ENCODE measurements around the gene AK3. TPM values are rescaled to one million over a fixed set of nuclear protein-coding genes. Genes with fewer than 3 reads are reported as not detected.

AK3 gene
- total RNA-seq, 1 donor from 2014 or later = 108 TPM

DNA sequence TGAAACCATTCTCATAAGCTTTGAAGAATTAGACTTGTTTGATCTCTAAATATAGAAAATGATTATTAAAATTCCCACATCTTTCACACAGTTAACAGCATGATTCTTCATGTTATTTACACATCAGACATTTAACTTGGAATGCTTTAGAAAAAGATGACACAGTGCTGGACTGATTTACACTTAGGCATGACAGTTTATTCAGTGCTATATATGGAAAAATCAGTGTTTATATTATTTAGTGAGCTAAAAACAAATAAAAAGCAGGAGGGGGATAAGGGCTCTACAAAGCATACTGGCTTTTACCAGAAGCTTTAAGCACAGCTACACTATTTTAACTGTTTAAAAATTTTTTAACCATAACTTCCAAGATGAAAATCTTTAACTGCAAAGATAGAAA is 31.6 kb downstream of the AK3 start:
- DNase-seq (ENCODE audit: low spot score) = no peak

DNA sequence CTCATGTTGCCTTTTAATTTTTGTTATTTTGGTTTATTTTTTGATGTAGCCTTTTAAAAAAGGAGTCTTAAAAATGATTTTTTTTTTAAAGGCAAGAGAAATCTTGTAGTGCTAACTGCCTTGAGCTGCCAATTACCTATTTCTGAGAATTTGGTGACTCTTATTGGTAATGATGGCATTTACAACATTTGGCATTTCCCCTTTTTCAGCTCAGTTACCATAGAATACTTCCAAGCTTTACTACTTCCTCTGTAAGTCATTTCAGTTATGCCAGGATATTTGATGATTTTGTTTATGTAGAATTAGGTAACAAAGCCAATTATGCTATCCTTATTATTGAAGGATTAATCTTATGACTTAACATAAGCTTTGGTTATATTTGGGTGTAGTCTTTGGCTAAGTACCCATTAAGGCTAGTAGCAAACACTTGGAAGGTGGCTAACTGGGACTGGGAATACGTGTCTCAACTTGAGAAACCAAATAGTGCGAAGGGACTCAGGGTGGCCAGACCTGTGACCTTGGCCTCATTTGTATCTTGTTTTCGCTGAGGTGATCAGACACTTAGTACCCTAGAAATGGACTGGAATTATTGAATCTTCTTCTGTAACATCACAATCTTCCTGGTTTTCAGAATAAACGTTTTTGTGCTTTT is 33.9 kb downstream of the AK3 start:
- ATAC-seq (no peak), DNase-seq (ENCODE audit: low spot score) (no peak)

More for the DNA sequence above, 31.6 kb downstream of the AK3 start:
- ATAC-seq = no peak

DNA sequence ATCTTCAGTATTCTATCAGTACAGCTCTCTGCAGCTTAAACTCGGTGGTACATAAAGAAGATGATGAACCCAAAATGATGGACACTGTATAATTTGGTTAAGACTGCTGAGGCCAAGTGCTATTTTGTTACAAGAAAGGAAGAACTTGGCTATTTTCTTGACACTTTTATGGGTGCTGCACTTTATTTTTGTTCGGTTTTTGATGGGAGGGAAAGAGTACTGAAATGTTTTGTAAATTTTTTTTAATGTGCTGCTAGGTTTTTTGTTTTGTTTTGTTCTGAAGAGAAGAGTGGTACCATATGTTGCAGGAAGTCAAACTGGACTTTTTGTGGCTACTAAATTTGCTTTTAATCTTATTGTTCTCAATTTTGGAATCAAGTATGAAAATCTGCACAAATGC is 35.0 kb downstream of the AK3 start:
- DNase-seq (ENCODE audit: low spot score) = no peak
- no peak for ATAC-seq

DNA sequence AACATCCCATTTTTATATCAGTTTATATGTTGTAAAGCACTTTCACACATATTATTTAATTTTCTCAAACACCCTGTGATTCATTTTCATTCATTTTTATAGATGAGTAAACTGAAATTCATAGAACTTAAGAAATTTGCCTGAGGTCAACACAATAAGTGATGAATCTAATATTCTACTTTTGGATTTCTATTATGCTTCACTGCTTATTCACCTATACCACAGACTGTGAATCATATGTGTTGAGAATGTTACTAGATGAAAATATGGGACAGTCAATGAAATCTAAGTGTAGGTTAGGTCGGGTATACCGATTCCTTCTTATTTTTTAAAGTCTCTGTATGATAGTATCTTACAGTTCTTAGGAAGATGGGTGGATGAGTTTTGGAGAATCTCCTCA is 36.9 kb downstream of the AK3 start:
- DNase-seq (ENCODE audit: low spot score) (no peak), ATAC-seq (no peak)

DNA sequence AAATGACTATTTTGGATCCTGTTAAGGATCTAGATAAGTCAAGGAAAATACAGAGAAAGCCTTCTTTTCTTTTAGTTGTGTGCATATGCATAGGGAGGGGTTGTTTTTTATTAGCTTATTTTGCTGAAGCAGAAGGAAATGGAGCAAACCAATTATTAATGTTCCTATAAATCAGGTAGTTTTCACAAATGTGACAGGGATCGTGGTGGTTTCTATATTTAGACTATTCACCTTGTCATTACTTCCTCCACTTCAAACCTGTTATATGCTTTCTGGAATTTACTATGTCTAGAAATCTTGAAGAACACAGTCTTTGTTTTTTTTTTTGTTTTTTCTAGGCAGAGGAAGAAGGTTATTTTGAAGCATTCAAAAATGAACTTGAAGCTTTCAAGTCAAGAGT is 39.5 kb downstream of the AK3 start:
- DNase-seq (ENCODE audit: low spot score) (no peak), ATAC-seq (no peak)

DNA sequence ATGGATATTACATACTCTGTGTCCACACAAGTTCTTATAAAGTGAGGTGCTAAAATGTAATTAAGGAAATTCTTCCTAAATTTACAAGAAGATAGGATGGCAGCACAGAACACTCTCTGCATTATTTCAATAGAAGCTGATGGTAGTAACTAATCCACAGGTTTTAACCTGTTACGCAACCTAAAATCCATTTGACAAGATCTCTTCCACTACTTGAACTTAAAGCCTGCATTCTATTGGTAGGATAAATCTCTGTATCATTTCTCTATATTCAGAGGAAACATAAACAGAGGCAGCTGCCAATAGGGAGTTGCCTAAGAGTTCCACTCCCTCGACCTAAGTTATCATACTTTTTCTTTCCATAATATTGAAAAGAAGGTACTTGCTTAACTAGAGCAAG is 40.1 kb downstream of the AK3 start:
- no peak for ATAC-seq
- no peak for DNase-seq (ENCODE audit: low spot score)

DNA sequence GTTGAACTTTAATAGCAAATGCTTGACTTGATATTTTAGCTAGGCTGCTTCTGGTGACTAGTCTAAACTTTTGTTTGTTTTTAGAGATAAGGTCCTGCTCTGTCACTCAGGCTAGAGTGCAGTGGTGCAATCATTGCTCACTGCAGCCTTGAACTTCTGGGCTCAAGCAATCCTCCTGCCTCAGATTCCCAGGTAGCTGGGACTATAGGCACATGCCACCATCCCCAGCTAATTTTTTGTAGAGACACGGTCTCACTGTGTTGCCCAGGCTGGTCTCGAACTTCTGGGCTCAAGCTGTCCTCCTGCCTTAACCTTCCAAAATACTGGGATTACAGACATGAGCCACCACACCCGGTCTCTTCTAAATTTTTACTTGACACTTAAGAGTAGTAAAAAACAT is 40.9 kb downstream of the AK3 start:
- ATAC-seq = peak; percentile 91
- DNase-seq (ENCODE audit: low spot score) = peak; percentile 75

DNA sequence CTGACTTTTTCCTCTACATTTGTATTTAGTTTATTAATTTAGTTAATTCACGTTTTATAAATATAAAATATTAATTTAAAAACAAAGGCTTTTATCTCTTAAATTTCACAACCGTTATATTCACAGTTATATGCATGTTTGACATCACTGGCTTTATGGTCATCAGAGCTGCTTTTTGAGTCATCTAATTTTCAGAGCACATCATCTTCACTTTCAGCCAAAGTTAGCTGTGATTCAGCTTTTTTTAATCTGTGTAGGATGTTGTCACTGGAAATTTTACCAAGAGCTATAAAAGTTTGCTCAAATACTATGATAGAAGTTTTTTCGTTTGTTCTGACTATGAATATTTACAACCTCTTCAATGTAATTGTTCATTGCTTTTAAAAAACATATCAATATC is 49.2 kb downstream of the AK3 start:
- DNase-seq (ENCODE audit: low spot score) (no peak), ATAC-seq (no peak)

DNA sequence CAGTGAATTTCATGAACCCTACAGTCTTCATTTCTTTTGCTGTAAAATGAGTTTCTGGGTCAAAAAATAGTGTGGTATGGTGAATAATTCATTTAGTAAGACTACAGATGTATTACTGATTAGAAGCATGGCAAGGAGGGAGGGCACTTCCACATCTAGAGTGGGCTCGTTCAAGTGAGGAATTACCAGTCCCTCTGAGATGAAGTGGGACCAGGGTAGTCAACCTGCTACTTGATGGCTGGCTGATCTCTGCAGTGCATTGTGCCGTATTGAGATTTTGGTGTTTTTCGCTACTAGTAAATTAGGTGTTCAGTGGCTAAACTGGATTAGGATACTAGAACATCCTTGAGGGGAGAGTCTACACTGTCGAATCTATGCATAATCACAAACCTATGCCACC is 50.9 kb downstream of the AK3 start:
- ATAC-seq (no peak), DNase-seq (ENCODE audit: low spot score) (no peak)

DNA sequence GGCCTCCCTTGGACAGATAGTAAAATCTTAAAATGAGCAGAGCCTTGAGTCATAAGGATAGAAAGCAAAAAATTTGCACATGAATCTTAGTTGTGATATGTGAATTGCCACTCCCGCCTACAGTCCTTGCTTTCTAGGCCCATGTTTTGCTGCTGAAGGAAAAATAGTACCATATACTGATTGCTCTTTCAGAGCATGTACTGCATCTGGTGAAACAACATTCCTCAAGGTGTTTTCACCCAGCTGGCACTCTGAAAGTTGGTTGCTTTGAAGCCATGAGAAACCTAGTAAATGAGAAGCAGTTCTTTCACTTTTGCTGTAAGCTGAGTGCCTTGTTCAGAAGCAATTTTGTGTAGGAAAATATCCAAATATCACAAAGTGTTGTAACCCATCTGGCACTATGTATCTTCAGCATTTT is 51.3 kb downstream of the AK3 start:
- no peak for ATAC-seq
- no peak for DNase-seq (ENCODE audit: low spot score)

DNA sequence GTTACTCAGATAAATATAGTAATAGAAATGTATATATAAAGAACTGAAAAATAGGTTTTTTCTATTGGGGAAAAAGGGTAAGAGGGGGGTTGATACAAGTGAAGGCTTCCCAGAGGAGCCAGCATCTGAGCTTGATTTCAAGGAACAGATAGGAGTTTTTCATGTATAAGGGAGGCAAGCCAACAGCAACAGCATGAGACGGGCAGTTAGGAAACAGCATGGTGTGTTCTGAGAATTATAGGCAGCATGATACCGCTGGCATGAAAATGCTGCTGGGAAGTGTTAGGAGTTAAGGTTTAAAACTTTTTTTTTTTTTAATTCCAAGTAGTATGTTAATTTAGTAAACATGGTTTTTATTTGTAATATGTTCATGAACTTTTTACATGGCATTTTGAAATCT is 52.0 kb downstream of the AK3 start:
- ATAC-seq = no peak
- DNase-seq (ENCODE audit: low spot score) = no peak

DNA sequence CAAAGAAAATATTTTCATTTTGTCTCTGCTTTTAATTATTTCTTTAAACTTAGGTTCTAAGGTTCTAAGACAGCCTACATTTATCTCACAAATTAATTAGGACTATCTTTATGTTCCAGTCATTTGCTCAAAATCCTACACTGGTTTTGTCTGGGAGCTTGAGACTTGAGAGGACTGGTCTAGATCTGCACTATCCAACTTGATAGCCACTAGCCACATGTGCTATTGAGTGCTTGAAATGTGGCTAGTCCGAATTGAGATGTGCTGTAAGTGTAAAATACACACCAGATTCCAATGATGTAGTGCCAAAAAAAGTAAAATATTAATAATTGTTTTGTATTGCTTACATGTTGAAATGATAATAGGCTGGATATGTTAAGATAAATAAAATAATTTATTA is 54.4 kb downstream of the AK3 start:
- DNase-seq (ENCODE audit: low spot score) (no peak), ATAC-seq (no peak)

DNA sequence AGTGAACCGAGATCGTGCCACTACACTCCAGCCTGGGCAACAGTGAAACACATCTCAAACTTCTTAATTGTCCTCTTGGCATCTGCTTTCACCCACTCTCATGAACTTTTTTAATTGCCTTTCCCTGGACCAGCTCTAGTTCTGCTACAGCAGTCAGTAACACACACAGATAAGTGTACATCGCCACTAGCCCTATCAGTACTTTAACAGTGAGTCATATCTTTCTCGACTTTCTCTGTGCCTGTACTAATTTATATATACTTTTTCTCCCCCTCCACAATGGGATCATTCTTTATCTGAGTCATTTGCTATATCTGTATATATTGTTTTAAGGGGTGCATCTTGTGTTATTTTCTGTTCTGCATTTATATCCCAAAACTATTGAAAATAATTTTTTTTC is 54.9 kb downstream of the AK3 start:
- ATAC-seq (peak; percentile 24), DNase-seq (ENCODE audit: low spot score) (no peak)

DNA sequence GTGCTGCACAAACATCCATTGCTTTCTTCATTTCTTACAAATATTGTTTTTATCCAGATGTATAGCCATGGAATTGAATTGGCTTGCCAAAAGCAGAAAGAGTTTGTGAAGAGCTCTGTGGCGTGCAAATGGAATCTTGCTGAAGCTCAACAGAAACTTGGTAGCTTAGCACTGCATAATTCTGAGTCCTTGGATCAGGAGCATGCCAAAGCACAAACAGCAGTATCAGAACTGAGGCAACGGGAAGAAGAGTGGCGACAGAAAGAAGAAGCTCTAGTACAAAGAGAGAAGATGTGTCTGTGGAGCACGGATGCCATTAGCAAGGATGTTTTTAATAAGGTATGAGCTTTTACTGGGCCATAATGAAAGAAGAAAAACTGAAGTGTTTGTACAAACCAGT is 56.2 kb downstream of the AK3 start:
- ATAC-seq (no peak), DNase-seq (ENCODE audit: low spot score) (no peak)

DNA sequence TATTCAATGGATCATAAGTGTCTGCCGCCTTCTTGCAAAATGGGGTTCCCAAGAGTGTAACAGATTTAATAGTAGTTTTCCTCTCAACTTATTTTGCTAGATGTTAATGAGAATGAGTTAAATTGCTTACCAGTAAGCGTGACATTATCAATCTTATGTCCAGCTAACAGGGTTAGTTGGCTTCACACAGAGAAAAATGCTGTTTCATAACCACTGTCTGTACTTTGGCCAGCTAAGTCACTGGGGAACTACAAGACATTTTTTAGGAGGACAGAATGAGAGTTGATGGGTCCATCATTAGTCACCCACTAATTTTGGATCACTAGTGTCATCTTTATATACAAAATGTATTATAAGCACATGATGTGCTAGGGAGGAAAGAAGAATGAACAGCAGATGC is 60.3 kb downstream of the AK3 start:
- ATAC-seq (peak; percentile 37), DNase-seq (ENCODE audit: low spot score) (no peak)

DNA sequence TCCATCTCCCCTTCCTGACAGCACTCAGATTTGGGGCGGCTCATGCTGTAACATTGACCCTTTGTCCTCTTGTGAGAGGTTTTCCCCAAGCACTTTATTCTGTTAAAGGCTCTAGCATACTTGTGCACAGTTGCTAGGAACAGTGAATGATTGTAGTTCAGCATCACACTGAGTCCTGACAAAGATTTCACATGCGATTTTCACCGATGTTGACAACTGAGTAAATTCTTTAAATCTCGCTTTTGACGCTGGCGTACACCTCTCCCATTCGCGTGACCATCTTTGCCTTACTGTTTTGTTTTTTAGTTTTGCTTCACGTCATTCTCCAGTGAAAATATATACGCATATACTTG is 60.9 kb downstream of the AK3 start:
- ATAC-seq = peak; percentile 37
- no peak for DNase-seq (ENCODE audit: low spot score)

DNA sequence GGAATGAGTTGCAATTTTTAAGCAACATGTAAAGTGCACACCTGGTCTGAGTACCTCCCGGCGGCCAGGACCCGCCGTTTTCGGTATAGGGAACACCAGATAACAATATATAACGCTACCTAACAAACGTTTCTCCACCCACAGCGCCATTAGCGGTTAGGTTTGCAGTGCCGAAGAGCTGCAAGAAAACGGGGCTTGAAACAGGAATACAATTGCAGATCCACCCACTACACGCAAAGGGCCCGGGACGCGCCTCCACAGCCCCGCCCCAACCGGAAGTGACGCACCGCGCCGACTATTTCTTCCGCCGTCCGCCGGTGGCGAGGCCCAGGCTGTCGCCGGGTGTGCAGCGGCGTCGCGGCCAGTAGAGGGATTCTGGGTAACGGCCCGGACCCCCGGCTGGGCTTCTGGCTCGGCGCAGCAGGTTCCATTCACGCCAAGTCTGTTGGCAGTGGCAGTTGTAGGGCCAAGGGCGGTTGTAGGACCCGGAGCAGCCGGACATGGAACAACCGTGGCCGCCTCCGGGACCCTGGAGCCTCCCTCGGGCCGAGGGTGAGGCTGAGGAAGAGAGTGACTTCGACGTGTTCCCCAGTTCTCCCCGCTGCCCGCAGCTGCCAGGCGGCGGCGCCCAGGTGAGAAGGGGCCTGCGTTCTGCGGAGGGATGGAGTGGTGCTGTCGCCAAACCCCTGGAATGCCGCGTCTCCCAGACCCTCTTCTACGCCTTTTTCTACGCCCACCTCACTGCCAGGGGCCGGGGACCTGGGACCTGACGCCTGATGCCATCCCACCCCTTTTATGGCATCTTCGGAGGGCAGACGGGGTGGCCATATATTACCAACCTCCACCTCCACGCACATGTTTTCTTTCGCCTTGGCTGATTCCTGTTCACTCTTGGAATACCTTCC is 61.5 kb downstream of the AK3 start, which contains the start of gene CDC37L1:
CDC37L1 (plus strand) TSS at position 302 of the 905 bp plus-strand sequence; CDS start at position 501, 199 bp downstream.
- ATAC-seq (peak; percentile 92), DNase-seq (ENCODE audit: low spot score) (peak; percentile 99)

DNA sequence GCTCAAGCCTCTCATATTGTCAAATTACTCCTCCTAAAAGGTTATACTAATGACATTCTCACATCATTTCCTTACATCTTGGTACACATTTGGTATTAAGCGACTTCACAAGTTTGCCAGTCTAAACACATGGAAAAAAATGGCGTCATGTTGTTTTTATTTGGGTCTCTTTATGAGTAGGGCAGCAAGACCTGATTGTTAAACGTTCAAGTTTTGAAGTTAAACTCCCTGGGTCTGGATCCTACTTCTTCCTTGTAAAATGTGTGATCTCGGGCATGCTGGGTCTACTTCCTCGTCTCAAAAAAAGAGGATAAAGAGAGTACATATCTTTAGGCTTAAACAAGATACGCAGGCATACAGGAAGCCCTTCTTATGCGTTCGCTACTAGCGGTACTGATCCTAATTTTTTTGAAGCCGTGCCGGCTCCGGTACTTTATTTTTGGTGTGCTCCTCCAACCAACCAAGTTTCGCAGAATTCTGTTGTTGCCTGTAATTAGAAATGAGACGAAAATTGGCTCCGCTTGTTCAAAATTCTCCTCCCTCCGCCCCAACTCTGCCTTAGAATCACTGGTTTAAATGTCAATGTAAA is 62.2 kb downstream of the AK3 start:
- peak; percentile 15 for ATAC-seq
- no peak for DNase-seq (ENCODE audit: low spot score)

DNA sequence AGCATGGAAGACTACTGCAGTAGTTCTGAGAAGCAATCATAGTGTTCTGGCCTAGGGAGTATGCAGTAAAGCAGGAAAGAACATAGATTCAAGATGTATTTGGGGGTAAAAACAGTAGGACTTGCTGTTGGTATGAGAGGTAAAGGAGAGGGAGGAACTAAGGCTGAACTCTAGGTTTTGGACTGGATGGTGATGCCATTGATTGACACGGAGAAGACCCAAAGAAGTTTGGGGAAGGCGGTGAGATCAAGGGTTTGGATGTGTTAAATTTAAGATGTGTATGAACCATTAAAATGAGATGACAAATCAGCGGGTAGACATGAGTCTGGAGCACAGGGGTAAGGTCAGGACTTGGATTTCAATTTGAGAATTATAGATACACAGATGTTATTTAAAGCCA is 63.6 kb downstream of the AK3 start:
- ATAC-seq = no peak
- no peak for DNase-seq (ENCODE audit: low spot score)

DNA sequence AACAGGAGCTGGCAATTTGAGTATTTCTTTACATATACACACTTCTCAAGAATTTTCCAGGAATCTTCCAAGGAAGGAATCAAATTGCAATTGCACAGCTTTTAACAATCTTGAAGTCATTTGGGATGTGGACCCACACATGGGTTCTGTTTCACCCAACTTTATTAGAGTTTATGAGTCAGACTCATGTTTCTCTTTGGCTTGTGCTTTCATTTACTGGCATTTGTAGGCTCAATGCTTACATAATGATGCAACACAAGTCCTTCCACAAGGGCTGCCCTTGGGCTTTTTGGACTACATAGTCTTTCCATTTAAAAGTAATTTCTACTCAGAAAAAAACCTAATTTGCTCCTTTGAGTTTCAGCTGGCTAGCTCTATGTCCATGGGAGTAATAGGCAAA is 66.2 kb downstream of the AK3 start:
- ATAC-seq (peak; percentile 17), DNase-seq (ENCODE audit: low spot score) (no peak)

DNA sequence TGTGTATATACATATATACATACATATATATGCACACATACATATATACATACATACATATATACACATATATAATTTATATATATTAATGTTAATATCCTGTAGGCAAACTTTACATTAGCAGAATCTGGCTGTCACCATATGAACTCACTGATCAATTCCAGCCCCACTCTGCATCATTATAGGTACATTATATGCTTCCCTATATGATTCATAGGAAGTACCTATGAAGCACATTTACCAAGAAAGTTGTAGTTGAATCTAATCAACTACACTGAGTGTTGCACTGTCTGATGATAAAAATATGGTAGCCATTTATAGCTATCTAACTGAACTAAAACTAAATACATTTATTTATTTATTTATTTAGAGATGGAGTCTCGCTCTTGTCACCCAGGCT is 69.3 kb downstream of the AK3 start:
- ATAC-seq (no peak), DNase-seq (ENCODE audit: low spot score) (no peak)

DNA sequence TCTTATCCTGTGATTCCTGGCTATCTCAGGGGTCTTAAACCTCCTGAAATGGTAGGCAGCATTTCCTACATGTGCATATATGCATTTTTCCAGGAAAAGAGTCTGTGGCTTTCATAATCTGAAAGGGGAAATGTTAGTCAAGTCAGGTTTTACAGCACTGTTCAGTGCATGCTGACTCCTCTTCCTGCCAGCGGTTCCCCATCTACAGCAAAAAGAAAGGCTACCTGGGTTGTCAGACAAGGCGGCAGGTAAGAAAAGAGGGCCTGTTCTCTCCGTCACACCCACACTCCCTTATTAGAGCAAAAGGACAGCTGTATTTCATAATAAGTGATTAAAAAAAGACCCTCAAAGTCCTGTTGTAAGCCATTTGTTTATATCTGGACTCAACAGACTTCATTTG is 70.4 kb downstream of the AK3 start:
- DNase-seq (ENCODE audit: low spot score) = no peak
- no peak for ATAC-seq
